Small intestine (tissue), 16 donors: ENCODE data around the gene PRB2. TPM values are rescaled to one million over a fixed set of nuclear protein-coding genes. Genes with fewer than 3 reads are reported as not detected.
"Not testable (repeated sequence)": the region's sequence is repeated elsewhere in the genome, so short reads cannot be mapped to it uniquely, and the experiment has no call there.

Experiments
- DNase-seq, 2 donors: peaks; one replicate each; pipeline versions ENCODE4 v3.0.0 to v3.0.0-alpha.2; 2013
- FAIRE-seq: peaks from 2 replicates; lab custom pipeline; 2012; peaks lifted over from hg19 to GRCh38; lab: Jason Lieb, UNC
- H3K27ac ChIP-seq, 3 donors: one replicate each; pipeline ENCODE4 v1.5.1; 2013; ENCODE audit warnings: low read length in 2 of 3, mild to moderate bottlenecking in 2 of 3, control low read depth in 1 of 3, inconsistent platforms in 1 of 3, low read depth in 1 of 3, moderate library complexity in 1 of 3
- H3K27me3 ChIP-seq, 3 donors: one replicate each; pipeline ENCODE4 v1.6.1; 2013; ENCODE audit warnings: low read length in 3 of 3, inconsistent platforms in 1 of 3; ENCODE audit not compliant: control insufficient read depth in 3 of 3, insufficient read depth in 3 of 3
- H3K36me3 ChIP-seq, 3 donors: one replicate each; pipeline ENCODE4 v1.6.1; 2013; ENCODE audit warnings: low read length in 3 of 3, inconsistent platforms in 1 of 3, low read depth in 1 of 3, mild to moderate bottlenecking in 1 of 3, moderate library complexity in 1 of 3; ENCODE audit not compliant: control insufficient read depth in 3 of 3, insufficient read depth in 2 of 3
- H3K4me1 ChIP-seq, 3 donors: one replicate each; pipeline ENCODE4 v1.6.1; 2013; ENCODE audit warnings: low read length in 2 of 3, inconsistent platforms in 1 of 3, low read depth in 1 of 3, mild to moderate bottlenecking in 1 of 3, moderate library complexity in 1 of 3; ENCODE audit not compliant: control insufficient read depth in 3 of 3, insufficient read depth in 2 of 3
- H3K4me3 ChIP-seq, 3 donors: one replicate each; pipeline ENCODE4 v1.5.1; 2013; ENCODE audit warnings: low read length in 3 of 3, control low read depth in 1 of 3, inconsistent platforms in 1 of 3, low read depth in 1 of 3, mild to moderate bottlenecking in 1 of 3, moderate library complexity in 1 of 3
- H3K9me3 ChIP-seq, 2 donors: one replicate each; pipeline ENCODE4 v1.6.1; 2013; ENCODE audit warnings: low read depth in 1 of 2, low read length in 1 of 2; ENCODE audit not compliant: control insufficient read depth in 2 of 2, insufficient read depth in 1 of 2
- WGBS, 3 donors: extraction: QIAGEN DNeasy Blood & Tissue Kit; methylation state at CpG; one replicate each; pipeline ENCODE4 v1.1.7; 2013; 5-methylcytosine and 5-hydroxymethylcytosine counted together
- long read RNA-seq, 10 donors: transcript quantifications; one replicate each; lab custom pipeline, GENCODE V29; 2026
- polyA plus RNA-seq, 4 donors: library from polyadenylated mRNA; stranded (reverse) in 3 of 4; unstranded in 1 of 4; fragments of 200-250 nt in 3 of 4; fragments of 120-200 nt in 1 of 4; gene quantifications; one replicate each; pipeline versions ENCODE4 v1.2.1 to v1.2.3, GENCODE V29; 2013
- donor health status: healthy with polysubstance abuse.
- donor health status: control.
- donor health status: control.
- donor health status: Bipolar disorder and iron deficiency.
- donor health status: healthy.

PRB2 gene
- polyA plus RNA-seq = not detected
- long read RNA-seq, donor 1 = 0 reads
- long read RNA-seq, donor 2 = 0 reads
- long read RNA-seq, donor 3 = 0 reads
- long read RNA-seq, donor 4 = 0 reads
- long read RNA-seq, donor 5 = 0 reads
- long read RNA-seq, donor 6 = 0 reads
- long read RNA-seq, donor 7 = 0 reads
- long read RNA-seq, donor 8 = 0 reads
- long read RNA-seq, donor 9 = 0 reads
- long read RNA-seq, donor 10 = 0 reads

GRCh38 chr12:11395467-11395866 is at the start of gene PRB2:
TSS of gene PRB2 (minus strand) at chr12:11395567. CDS start at chr12:11395529, 38 bp downstream.
- H3K9me3 ChIP-seq, FAIRE-seq, H3K27ac ChIP-seq, H3K4me3 ChIP-seq, H3K4me1 ChIP-seq, H3K36me3 ChIP-seq, DNase-seq, H3K27me3 ChIP-seq: not testable (repeated sequence)
- WGBS, 3 donors = no CpG with 5 or more reads among the region's 1 CpG

- WGBS, 3 donors = 59 to 87% (median 79%) methylated on average over 2 of the region's 2 CpGs
- Histone ChIP-seq H3K27me3 (peaks cover 0 to 2% (median 0%) of the 10 kb centered on the region in 3 donors), H3K4me3 (no peak overlapping the region), H3K27ac (no peak overlapping the region), H3K4me1 (no peaks in the 10 kb centered on the region), H3K36me3 (no peaks in the 10 kb centered on the region), H3K9me3 (no peaks in the 10 kb centered on the region)
- DNase-seq (no peak), FAIRE-seq (no peak)
These were observed 42.6 kb upstream of the PRB2 start for GRCh38 chr12:11437966-11438365.

GRCh38 chr12:11433664-11434063 is 38.3 kb upstream of the PRB2 start:
- FAIRE-seq = no peak
- 65 to 72% (median 70%) methylated on average over 4 of the region's 4 CpGs for WGBS, 3 donors

GRCh38 chr12:11431486-11431885 is 36.1 kb upstream of the PRB2 start:
- H3K27ac ChIP-seq = no peak overlapping the region
- DNase-seq (no peak), FAIRE-seq (no peak)
- H3K27me3 ChIP-seq = peaks cover 0 to 2% (median 0%) of the 10 kb centered on the region in 3 donors
- no peaks in the 10 kb centered on the region for H3K4me1 ChIP-seq
- peaks cover 0 to 2% of the 10 kb centered on the region in 2 donors for H3K9me3 ChIP-seq
- H3K36me3 ChIP-seq = no peaks in the 10 kb centered on the region
- no peak overlapping the region for H3K4me3 ChIP-seq
- 65 to 79% (median 75%) methylated on average over 4 of the region's 4 CpGs for WGBS, 3 donors

More at GRCh38 chr12:11433664-11434063, 38.3 kb upstream of the PRB2 start:
- no peak overlapping the region for H3K4me3 ChIP-seq
- H3K9me3 ChIP-seq = peaks cover 0 to 2% of the 10 kb centered on the region in 2 donors
- no peak overlapping the region for H3K27ac ChIP-seq
- no peaks in the 10 kb centered on the region for H3K4me1 ChIP-seq
- no peak for DNase-seq
- peaks cover 0 to 2% (median 0%) of the 10 kb centered on the region in 3 donors for H3K27me3 ChIP-seq
- no peaks in the 10 kb centered on the region for H3K36me3 ChIP-seq

GRCh38 chr12:11427341-11427740 is 32.0 kb upstream of the PRB2 start:
- peaks cover 0 to under 1% of the 10 kb centered on the region in 2 donors for H3K9me3 ChIP-seq
- WGBS, 3 donors = 83 to 92% (median 84%) methylated on average over 1 of the region's 1 CpG
- DNase-seq (no peak), FAIRE-seq (no peak)
- H3K27ac ChIP-seq = no peak overlapping the region
- no peaks in the 10 kb centered on the region for H3K36me3 ChIP-seq
- no peak overlapping the region for H3K4me3 ChIP-seq
- no peaks in the 10 kb centered on the region for H3K27me3 ChIP-seq
- H3K4me1 ChIP-seq = no peaks in the 10 kb centered on the region

GRCh38 chr12:11412731-11413130 is 17.4 kb upstream of the PRB2 start:
- Histone ChIP-seq H3K9me3 (peaks cover 3 to 13% of the 10 kb centered on the region in 2 donors), H3K36me3 (no peaks in the 10 kb centered on the region), H3K4me1 (no peaks in the 10 kb centered on the region), H3K4me3 (no peak overlapping the region), H3K27ac (no peak overlapping the region), H3K27me3 (no peaks in the 10 kb centered on the region)
- DNase-seq = no peak
- no peak for FAIRE-seq

GRCh38 chr12:11408096-11408495 is 12.7 kb upstream of the PRB2 start:
- Histone ChIP-seq H3K27me3 (no peaks in the 10 kb centered on the region), H3K36me3 (no peaks in the 10 kb centered on the region), H3K4me1 (no peaks in the 10 kb centered on the region), H3K4me3 (no peak overlapping the region), H3K9me3 (peaks cover 0 to 5% of the 10 kb centered on the region in 2 donors), H3K27ac (no peak overlapping the region)
- no peak for DNase-seq
- 78 to 79% (median 78%) methylated on average over 6 of the region's 6 CpGs for WGBS, 3 donors
- FAIRE-seq = no peak

GRCh38 chr12:11397366-11397765 is 2.0 kb upstream of the PRB2 start:
- no peaks in the 10 kb centered on the region for H3K36me3 ChIP-seq
- no peak overlapping the region for H3K4me3 ChIP-seq
- WGBS, 3 donors = 32 to 65% (median 47%) methylated on average over 1 of the region's 1 CpG
- no peak overlapping the region for H3K27ac ChIP-seq
- H3K9me3 ChIP-seq = no peaks in the 10 kb centered on the region
- no peaks in the 10 kb centered on the region for H3K27me3 ChIP-seq
- FAIRE-seq = no peak
- no peaks in the 10 kb centered on the region for H3K4me1 ChIP-seq
- no peak for DNase-seq

- not testable (repeated sequence) for H3K36me3 ChIP-seq, H3K9me3 ChIP-seq, FAIRE-seq, DNase-seq, H3K27ac ChIP-seq, H3K4me1 ChIP-seq, H3K27me3 ChIP-seq, H3K4me3 ChIP-seq
- 71 to 90% (median 82%) methylated on average over 2 to 3 of the region's 3 CpGs for WGBS, 3 donors
These were observed 3.9 kb downstream of the PRB2 start for GRCh38 chr12:11391456-11391855.
